Measurements from ENCODE around the gene STRADA.

STRADA gene

DNA sequence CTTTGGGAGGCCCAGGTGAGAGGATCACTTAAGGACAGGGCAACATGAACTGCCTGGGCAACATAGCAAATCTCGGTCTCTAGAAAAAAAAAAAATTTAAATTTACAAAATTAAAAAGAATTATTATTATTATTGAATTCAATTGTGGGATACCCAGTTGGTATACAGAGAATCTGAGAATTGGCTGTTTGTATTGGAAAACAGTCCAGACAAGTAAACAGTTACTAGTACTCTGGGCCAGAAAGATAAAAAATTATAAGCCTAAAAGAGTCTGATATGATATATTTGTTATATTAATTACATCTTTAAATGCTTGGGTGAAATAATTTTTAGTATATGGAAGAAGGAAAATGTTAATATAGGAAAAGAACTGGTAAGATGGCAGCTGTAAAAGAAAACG lies 16.8 kb upstream of the STRADA start:
- in situ Hi-C loops (cut with HindIII; ENCODE audit: low sequenced_read_pairs): no loop called here
- no peak overlapping the region for H3K4me3 ChIP-seq (ENCODE audit: low read depth, low read length)
- no peak for TF ChIP-seq CTCF (IDR thresholded peaks at IDR 0.05; ENCODE audit: low read depth, low read length)
- no peak for DNase-seq (ENCODE audit: low read depth, low spot score)

DNA sequence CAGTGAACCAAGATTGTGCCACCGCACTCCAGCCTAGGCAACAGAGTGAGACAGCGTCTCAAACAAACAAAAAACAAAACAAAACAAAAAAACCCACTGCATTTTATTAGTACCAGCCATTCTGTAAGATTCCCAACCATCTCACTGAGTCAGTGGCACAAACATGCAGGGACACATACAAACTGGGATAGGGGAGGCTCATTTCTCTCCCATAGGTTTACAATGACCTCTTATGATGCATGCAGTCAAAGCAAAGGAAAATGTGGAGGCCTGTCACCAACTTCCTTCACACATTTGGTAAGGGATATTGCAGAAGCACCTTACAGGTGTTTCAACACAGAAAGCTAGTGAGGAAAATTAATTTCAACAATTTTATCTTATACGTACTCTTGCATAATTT lies 12.4 kb upstream of the STRADA start:
- no peak for TF ChIP-seq CTCF (IDR thresholded peaks at IDR 0.05; ENCODE audit: low read depth, low read length)
- in situ Hi-C loops (cut with HindIII; ENCODE audit: low sequenced_read_pairs): no loop called here
- no peak overlapping the region for H3K4me3 ChIP-seq (ENCODE audit: low read depth, low read length)
- DNase-seq (ENCODE audit: low read depth, low spot score): no peak

GRCh38 chr17:63753215-63753614 lies 11.6 kb upstream of the STRADA start:
- no peak overlapping the region for H3K4me3 ChIP-seq (ENCODE audit: low read depth, low read length)
- no peak for DNase-seq (ENCODE audit: low read depth, low spot score)
- in situ Hi-C loops (cut with HindIII; ENCODE audit: low sequenced_read_pairs): no loop called here
- no peak for TF ChIP-seq CTCF (IDR thresholded peaks at IDR 0.05; ENCODE audit: low read depth, low read length)

DNA sequence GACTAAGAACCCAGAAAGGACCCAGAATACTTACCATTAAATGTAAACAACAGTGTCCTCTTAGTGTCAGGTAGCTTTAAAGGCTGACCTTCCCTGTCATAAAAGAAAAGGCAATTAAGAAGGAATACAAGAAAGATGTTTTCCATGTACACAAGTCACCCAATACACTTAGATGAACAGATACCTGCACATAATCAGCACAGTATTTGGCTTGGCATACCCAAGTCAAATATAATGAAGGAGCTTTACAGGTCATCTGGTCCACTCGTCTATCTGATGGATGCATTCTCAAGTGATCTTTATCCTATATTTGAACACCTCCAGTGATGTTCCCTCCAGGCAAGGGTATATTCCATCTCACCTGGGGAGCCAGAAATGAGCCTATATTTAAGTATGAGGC lies 11.1 kb upstream of the STRADA start:
- in situ Hi-C loops (cut with HindIII; ENCODE audit: low sequenced_read_pairs): no loop called here
- H3K4me3 ChIP-seq (ENCODE audit: low read depth, low read length): no peak overlapping the region
- no peak for TF ChIP-seq CTCF (IDR thresholded peaks at IDR 0.05; ENCODE audit: low read depth, low read length)
- no peak for DNase-seq (ENCODE audit: low read depth, low spot score)

DNA sequence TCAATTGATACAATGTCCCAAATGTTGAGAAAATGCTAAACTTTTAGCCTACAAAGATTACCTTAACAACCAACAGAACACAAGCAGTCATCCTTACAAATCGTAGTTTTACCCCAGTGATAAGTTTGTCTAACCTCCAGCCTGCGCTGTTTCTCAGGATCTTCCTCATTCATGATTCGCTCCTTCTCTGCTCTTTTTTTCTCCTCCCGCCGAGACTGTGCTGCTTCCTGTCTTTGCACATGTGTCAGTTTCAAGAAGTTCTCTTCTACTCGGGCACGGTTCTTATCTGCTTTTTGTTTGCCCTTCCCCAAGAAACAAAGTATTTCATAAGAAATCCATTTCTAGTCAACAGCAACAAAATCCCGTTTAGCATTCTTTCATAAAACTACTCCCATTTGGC lies 10.2 kb upstream of the STRADA start:
- in situ Hi-C loops (cut with HindIII; ENCODE audit: low sequenced_read_pairs): no loop called here
- no peak for TF ChIP-seq CTCF (IDR thresholded peaks at IDR 0.05; ENCODE audit: low read depth, low read length)
- DNase-seq (ENCODE audit: low read depth, low spot score): no peak
- H3K4me3 ChIP-seq (ENCODE audit: low read depth, low read length): no peak overlapping the region

- DNase-seq (ENCODE audit: low read depth, low spot score): no peak
- H3K4me3 ChIP-seq (ENCODE audit: low read depth, low read length): peak overlapping the region; percentile 91
- in situ Hi-C loops (cut with HindIII; ENCODE audit: low sequenced_read_pairs): no loop called here
- TF ChIP-seq CTCF (IDR thresholded peaks at IDR 0.05; ENCODE audit: low read depth, low read length): no peak
Observed at GRCh38 chr17:63741143-63741407, 524 bp downstream of the STRADA start.

DNA sequence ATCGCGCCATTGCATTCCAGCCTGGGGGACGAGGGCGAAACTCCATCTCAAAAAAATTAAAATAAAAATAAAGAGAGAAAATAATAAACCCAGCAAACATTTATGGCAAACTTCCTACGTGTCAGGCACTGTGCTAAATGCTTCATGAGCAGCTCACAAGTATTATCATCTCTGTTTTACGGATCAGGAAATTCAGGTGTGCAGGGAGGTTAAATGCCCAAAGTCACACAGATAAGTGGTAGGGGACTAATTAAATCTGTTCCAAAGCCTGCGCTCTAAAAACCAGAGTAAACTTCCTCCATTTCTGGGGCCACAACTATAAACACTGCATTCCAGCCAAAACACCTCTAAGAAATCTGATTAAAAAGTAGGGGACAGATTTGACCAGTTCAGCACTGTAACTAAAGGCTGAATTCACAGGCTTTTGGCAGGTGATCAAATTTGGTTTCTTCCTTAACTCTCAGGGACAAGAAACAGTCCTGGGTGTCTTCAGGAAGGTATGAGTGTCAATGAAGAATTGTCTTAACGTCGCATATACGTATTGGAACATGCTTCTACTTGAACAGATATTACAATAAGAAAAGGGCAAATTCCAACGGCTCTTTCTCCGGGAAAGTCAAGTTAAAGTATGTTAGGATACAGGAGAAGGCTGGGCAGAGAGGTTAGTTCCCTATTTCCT lies 996 bp downstream of the STRADA start:
- TF ChIP-seq CTCF (IDR thresholded peaks at IDR 0.05; ENCODE audit: low read depth, low read length): no peak
- peak; percentile 9 for DNase-seq (ENCODE audit: low read depth, low spot score)
- in situ Hi-C loops (cut with HindIII; ENCODE audit: low sequenced_read_pairs): no loop called here
- peak overlapping the region; percentile 91 for H3K4me3 ChIP-seq (ENCODE audit: low read depth, low read length)

Data from astrocyte of the spinal cord (primary cell).